C4-2B (cell line): ENCODE results near the gene RNF208.

ENCODE experiments used
- ZFX ChIP-seq: fragments of 450-650 bp; IDR thresholded peaks from 2 replicates; pipeline ENCODE4 v1.6.1; 2017
- TF ChIP-seq, protein P1 (sequence below): fragments of 450-650 bp; conservative IDR thresholded peaks from 2 replicates; pipeline ENCODE4 v1.5.1; 2017; ENCODE audit warnings: mild to moderate bottlenecking

DNA sequence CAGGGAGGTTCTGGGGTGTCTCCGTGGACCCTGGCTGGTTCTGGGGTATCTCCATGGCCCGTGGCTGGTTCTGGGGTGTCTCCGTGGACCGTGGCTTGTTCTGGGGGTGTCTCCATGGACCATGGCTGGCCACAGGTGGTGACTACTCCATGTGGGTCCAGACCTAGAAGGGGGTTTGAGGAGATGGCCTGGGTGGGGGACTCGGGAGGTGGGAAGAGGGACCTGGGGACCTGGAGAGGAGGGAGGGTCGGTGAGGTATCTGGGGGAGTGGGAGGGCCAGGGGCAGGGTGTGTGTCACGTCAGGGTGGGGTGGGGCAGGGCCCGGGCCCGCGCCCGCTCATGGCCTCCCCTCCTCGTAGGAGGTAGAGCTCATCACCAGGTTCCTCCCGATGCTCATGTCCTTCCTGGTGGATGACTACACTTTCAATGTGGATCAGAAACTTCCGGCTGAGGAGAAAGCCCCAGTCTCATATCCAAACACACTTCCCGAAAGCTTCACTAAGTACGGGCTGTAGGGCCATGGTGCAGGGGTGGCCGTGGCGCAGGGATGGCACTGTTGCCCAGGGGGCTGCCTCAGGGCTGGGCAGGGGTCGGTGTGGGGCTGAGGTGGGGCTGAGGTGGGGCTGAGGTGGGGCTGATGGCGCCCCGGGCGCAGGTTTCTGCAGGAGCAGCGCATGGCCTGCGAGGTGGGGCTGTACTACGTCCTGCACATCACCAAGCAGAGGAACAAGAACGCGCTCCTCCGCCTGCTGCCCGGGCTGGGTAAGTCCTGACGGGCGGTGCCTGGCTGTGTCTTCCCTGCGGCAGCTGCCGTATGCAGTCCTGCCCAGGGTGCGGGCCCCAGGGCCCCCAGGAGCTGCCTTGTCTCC is 44.8 kb upstream of the RNF208 start:
- TF ChIP-seq, protein P1, sequence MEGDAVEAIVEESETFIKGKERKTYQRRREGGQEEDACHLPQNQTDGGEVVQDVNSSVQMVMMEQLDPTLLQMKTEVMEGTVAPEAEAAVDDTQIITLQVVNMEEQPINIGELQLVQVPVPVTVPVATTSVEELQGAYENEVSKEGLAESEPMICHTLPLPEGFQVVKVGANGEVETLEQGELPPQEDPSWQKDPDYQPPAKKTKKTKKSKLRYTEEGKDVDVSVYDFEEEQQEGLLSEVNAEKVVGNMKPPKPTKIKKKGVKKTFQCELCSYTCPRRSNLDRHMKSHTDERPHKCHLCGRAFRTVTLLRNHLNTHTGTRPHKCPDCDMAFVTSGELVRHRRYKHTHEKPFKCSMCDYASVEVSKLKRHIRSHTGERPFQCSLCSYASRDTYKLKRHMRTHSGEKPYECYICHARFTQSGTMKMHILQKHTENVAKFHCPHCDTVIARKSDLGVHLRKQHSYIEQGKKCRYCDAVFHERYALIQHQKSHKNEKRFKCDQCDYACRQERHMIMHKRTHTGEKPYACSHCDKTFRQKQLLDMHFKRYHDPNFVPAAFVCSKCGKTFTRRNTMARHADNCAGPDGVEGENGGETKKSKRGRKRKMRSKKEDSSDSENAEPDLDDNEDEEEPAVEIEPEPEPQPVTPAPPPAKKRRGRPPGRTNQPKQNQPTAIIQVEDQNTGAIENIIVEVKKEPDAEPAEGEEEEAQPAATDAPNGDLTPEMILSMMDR: no peak
- TF ChIP-seq ZFX: no peak
